Tibial nerve (tissue), 4 donors: ENCODE data around the gene TPK1.

Experiments
- EP300 ChIP-seq, 2 donors: sonication (generic); formaldehyde crosslinking; IDR thresholded peaks; one replicate each; pipeline ENCODE4 v1.6.1; 2017; ENCODE audit warnings: antibody characterized with exemption in 2 of 2, mild to moderate bottlenecking in 1 of 2
- POLR2A ChIP-seq, 2 donors: fragments of 450-650 bp; IDR thresholded peaks; one replicate each; pipeline ENCODE4 v1.6.1; 2017; ENCODE audit warnings: antibody characterized with exemption in 2 of 2, mild to moderate bottlenecking in 2 of 2, moderate library complexity in 2 of 2
- TF ChIP-seq, protein P1 (sequence below), 5 experiments: fragments of 200-600 bp in 3 of 5; fragments of 450-650 bp in 2 of 5; sonication (generic) in 3 of 5; IDR thresholded peaks; one replicate each; pipeline ENCODE4 v1.5.1; 2016 to 2019; ENCODE audit warnings: antibody characterized with exemption in 5 of 5, mild to moderate bottlenecking in 3 of 5, moderate library complexity in 2 of 5

DNA sequence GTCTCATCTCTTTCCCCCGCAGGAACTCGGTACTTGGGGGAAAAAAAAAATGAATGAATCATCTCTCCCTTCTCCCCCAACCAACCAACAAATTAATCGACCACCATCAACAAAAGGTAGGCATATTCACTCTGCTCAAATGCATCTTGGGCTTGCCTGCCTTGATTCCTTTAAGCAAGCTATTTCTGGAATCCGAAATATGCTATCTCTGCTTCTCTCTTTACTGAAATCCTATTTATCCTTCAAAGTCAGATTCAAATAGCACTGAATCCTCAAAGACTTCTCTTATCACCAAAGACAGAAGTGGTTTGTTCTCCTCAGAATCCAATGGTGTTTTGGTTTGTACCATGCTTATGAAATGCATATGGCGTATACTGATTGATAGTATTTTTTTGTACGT, 49.6 kb upstream of the TPK1 start:
- no peak for TF ChIP-seq EP300 (IDR thresholded peaks at IDR 0.05)
- TF ChIP-seq, protein P1, sequence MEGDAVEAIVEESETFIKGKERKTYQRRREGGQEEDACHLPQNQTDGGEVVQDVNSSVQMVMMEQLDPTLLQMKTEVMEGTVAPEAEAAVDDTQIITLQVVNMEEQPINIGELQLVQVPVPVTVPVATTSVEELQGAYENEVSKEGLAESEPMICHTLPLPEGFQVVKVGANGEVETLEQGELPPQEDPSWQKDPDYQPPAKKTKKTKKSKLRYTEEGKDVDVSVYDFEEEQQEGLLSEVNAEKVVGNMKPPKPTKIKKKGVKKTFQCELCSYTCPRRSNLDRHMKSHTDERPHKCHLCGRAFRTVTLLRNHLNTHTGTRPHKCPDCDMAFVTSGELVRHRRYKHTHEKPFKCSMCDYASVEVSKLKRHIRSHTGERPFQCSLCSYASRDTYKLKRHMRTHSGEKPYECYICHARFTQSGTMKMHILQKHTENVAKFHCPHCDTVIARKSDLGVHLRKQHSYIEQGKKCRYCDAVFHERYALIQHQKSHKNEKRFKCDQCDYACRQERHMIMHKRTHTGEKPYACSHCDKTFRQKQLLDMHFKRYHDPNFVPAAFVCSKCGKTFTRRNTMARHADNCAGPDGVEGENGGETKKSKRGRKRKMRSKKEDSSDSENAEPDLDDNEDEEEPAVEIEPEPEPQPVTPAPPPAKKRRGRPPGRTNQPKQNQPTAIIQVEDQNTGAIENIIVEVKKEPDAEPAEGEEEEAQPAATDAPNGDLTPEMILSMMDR (IDR thresholded peaks at IDR 0.05): no peak
- TF ChIP-seq POLR2A (IDR thresholded peaks at IDR 0.05): no peak
